H1 (cell line): ENCODE data around the gene NAMPT. TPM values are rescaled to one million over a fixed set of nuclear protein-coding genes. Genes with fewer than 3 reads are reported as not detected.

ENCODE experiments used
- CTCF ChIA-PET: fragments of 300-600 bp; sonication (Branson Sonifier 250); formaldehyde crosslinking; loops from one replicate; lab custom pipeline; 2021; ENCODE audit not compliant: partially characterized antibody; lab: Charles Lee
- POLR2A ChIA-PET: fragments of 300-600 bp; sonication (Branson Sonifier 250); formaldehyde crosslinking; loops from one replicate; lab custom pipeline; 2021; ENCODE audit warnings: inconsistent platforms; ENCODE audit not compliant: partially characterized antibody; lab: Charles Lee
- DNase-seq, 2 experiments: peaks; one replicate each; pipeline versions ENCODE4 v3.0.0 to v3.0.0-alpha.2; 2010 to 2022; ENCODE audit warnings: low spot score in 2 of 2, low read depth in 1 of 2, mixed read lengths in 1 of 2
- FAIRE-seq: peaks from 2 replicates; lab custom pipeline; 2011; peaks lifted over from hg19 to GRCh38; lab: Jason Lieb, UNC
- H2AFZ ChIP-seq: 2 replicates; pipeline ENCODE4 v1.8.1; 2012; ENCODE audit warnings: low read length, inconsistent platforms
- H2AK5ac ChIP-seq: 2 replicates; pipeline ENCODE4 v1.6.1; 2013; ENCODE audit warnings: low read depth, low read length
- H2BK120ac ChIP-seq: replicated peaks from 2 replicates; pipeline ENCODE3; 2013; ENCODE audit warnings: low read depth, low read length, inconsistent platforms
- H2BK12ac ChIP-seq: 2 replicates; pipeline ENCODE4 v1.6.1; 2013; ENCODE audit warnings: low read depth, low read length
- H2BK15ac ChIP-seq: 2 replicates; pipeline ENCODE4 v1.6.1; 2013; ENCODE audit warnings: low read length
- H2BK20ac ChIP-seq: 2 replicates; pipeline ENCODE4 v1.6.1; 2013; ENCODE audit warnings: low read length
- H2BK5ac ChIP-seq: 2 replicates; pipeline ENCODE4 v1.6.1; 2013; ENCODE audit warnings: low read depth, low read length
- H3K14ac ChIP-seq: 2 replicates; pipeline ENCODE4 v1.6.1; 2013; ENCODE audit warnings: inconsistent platforms; ENCODE audit not compliant: insufficient read length
- H3K18ac ChIP-seq: 2 replicates; pipeline ENCODE4 v1.6.1; 2013; ENCODE audit warnings: low read length; ENCODE audit errors: extremely low read depth
- H3K23ac ChIP-seq: 2 replicates; pipeline ENCODE4 v1.6.1; 2013; ENCODE audit warnings: inconsistent platforms; ENCODE audit not compliant: insufficient read length
- H3K23me2 ChIP-seq: 2 replicates; pipeline ENCODE4 v1.6.1; 2013; ENCODE audit warnings: low read depth, low read length
- H3K27ac ChIP-seq: 2 replicates; pipeline ENCODE4 v1.6.1; 2011; ENCODE audit warnings: low read depth, low read length, inconsistent platforms
- H3K27me3 ChIP-seq, 4 experiments: replicated peaks in 1 of 4; 1 replicate in 1 of 4; 2 replicates in 3 of 4; pipeline versions ENCODE4 v1.6.1 to v1.8.1; 2011 to 2013; ENCODE audit warnings: low read length in 3 of 4, mild to moderate bottlenecking in 3 of 4, inconsistent platforms in 2 of 4, mixed read lengths in 2 of 4, moderate library complexity in 1 of 4; ENCODE audit not compliant: control insufficient read depth in 3 of 4, insufficient read depth in 3 of 4; ENCODE audit errors: extremely low read depth in 1 of 4
- H3K36me3 ChIP-seq, 4 experiments: 2 replicates each; pipeline versions ENCODE4 v1.6.1 to v1.8.1; 2011 to 2013; ENCODE audit warnings: mild to moderate bottlenecking in 4 of 4, low read length in 3 of 4, moderate library complexity in 2 of 4, control low read depth in 1 of 4, inconsistent platforms in 1 of 4; ENCODE audit not compliant: insufficient read depth in 4 of 4, control insufficient read depth in 2 of 4
- H3K4ac ChIP-seq: replicated peaks from 2 replicates; pipeline ENCODE3; 2013; ENCODE audit warnings: low read length, low read depth, mixed read lengths, inconsistent platforms; ENCODE audit not compliant: insufficient read length
- H3K4me1 ChIP-seq, 4 experiments: replicated peaks in 1 of 4; 1 replicate in 1 of 4; 2 replicates in 3 of 4; pipeline versions ENCODE4 v1.6.1 to v1.8.1; 2011 to 2013; ENCODE audit warnings: low read length in 3 of 4, inconsistent platforms in 2 of 4, mixed read lengths in 1 of 4; ENCODE audit not compliant: insufficient read depth in 4 of 4, control insufficient read depth in 3 of 4
- H3K4me2 ChIP-seq, 2 experiments: 2 replicates each; pipeline versions ENCODE4 v1.6.1 to v1.8.1; 2011 to 2013; ENCODE audit warnings: low read depth in 2 of 2, low read length in 2 of 2, control low read depth in 1 of 2, inconsistent platforms in 1 of 2, mild to moderate bottlenecking in 1 of 2; ENCODE audit not compliant: insufficient read depth in 1 of 2
- H3K4me3 ChIP-seq, 4 experiments: fragments of 200-600, 300-600 bp in 1 of 4; sonication (generic), shearing (Covaris generic), sonication (Bioruptor Twin) in 1 of 4; 2 replicates each; pipeline versions ENCODE4 v1.5.1 to v1.8.1; 2011 to 2016; ENCODE audit warnings: low read length in 4 of 4, low read depth in 3 of 4, control low read depth in 2 of 4, inconsistent platforms in 2 of 4, mild to moderate bottlenecking in 2 of 4, mixed read lengths in 1 of 4, moderate library complexity in 1 of 4; ENCODE audit not compliant: insufficient read depth in 2 of 4; ENCODE audit errors: extremely low read depth in 1 of 4
- H3K56ac ChIP-seq: replicated peaks from 2 replicates; pipeline ENCODE3; 2013; ENCODE audit warnings: low read depth, mild to moderate bottlenecking, mixed read lengths, low read length, inconsistent platforms; ENCODE audit not compliant: insufficient read length
- H3K79me1 ChIP-seq: 2 replicates; pipeline ENCODE4 v1.6.1; 2013; ENCODE audit warnings: low read depth, low read length, control low read depth
- H3K79me2 ChIP-seq, 2 experiments: 2 replicates each; pipeline versions ENCODE4 v1.6.1 to v1.8.1; 2012 to 2013; ENCODE audit warnings: low read length in 2 of 2, mild to moderate bottlenecking in 2 of 2, inconsistent platforms in 1 of 2; ENCODE audit not compliant: insufficient read depth in 2 of 2, control insufficient read depth in 1 of 2
- H3K9ac ChIP-seq, 4 experiments: replicated peaks in 1 of 4; 1 replicate in 1 of 4; 2 replicates in 3 of 4; pipeline versions ENCODE4 v1.6.1 to v1.8.1; 2011 to 2013; ENCODE audit warnings: low read depth in 3 of 4, low read length in 3 of 4, control low read depth in 2 of 4, mild to moderate bottlenecking in 2 of 4, moderate library complexity in 2 of 4, inconsistent platforms in 1 of 4; ENCODE audit errors: extremely low read depth in 1 of 4
- H3K9me3 ChIP-seq, 2 experiments: 2 replicates each; pipeline versions ENCODE4 v1.6.1 to v1.8.1; 2012 to 2013; ENCODE audit warnings: mild to moderate bottlenecking in 2 of 2, moderate library complexity in 2 of 2, control low read depth in 1 of 2, inconsistent platforms in 1 of 2, low read depth in 1 of 2, low read length in 1 of 2, mixed read lengths in 1 of 2; ENCODE audit not compliant: insufficient read depth in 2 of 2
- H4K20me1 ChIP-seq, 2 experiments: replicated peaks in 1 of 2; 2 replicates each; pipeline versions ENCODE3 to v1.8.1; 2011 to 2013; ENCODE audit warnings: inconsistent platforms in 2 of 2, low read length in 2 of 2, mild to moderate bottlenecking in 1 of 2; ENCODE audit not compliant: insufficient read depth in 2 of 2, control insufficient read depth in 1 of 2
- H4K5ac ChIP-seq: 2 replicates; pipeline ENCODE4 v1.6.1; 2013; ENCODE audit warnings: low read length, low read depth, mixed read lengths, inconsistent platforms; ENCODE audit not compliant: insufficient read length
- H4K8ac ChIP-seq: 2 replicates; pipeline ENCODE4 v1.8.0; 2013; ENCODE audit warnings: mild to moderate bottlenecking, moderate library complexity, low read length, inconsistent platforms; ENCODE audit not compliant: insufficient read depth; ENCODE audit errors: extremely low read depth
- H4K91ac ChIP-seq: replicated peaks from 2 replicates; pipeline ENCODE3; 2013; ENCODE audit warnings: low read length, mixed read lengths, inconsistent platforms; ENCODE audit not compliant: insufficient read length
- ASH2L ChIP-seq: fragments of 200-600, 300-600 bp; sonication (generic); IDR thresholded peaks from one replicate; pipeline ENCODE4 v1.7.1; 2017; ENCODE audit warnings: low read length
- BRCA1 ChIP-seq: IDR thresholded peaks from 2 replicates; pipeline ENCODE4 v1.6.1; 2012; ENCODE audit warnings: low read depth, low read length, improper control_type of control experiment
- CHD2 ChIP-seq: IDR thresholded peaks from 2 replicates; pipeline ENCODE4 v1.6.1; 2012; ENCODE audit warnings: low read length, improper control_type of control experiment
- JUN ChIP-seq: IDR thresholded peaks from 2 replicates; pipeline ENCODE4 v1.6.1; 2011; ENCODE audit warnings: low read depth, mild to moderate bottlenecking, improper control_type of control experiment, low read length
- KDM1A ChIP-seq: fragments of 200-600, 300-600 bp; sonication (generic); IDR thresholded peaks from 2 replicates; pipeline ENCODE4 v1.7.1; 2016; ENCODE audit warnings: mild to moderate bottlenecking, low read length, borderline replicate concordance
- KDM4A ChIP-seq: IDR thresholded peaks from one replicate; pipeline ENCODE4 v1.7.1; 2012; ENCODE audit warnings: low read depth, mild to moderate bottlenecking, moderate library complexity, low read length, inconsistent platforms; ENCODE audit not compliant: severe bottlenecking
- POLR2AphosphoS5 ChIP-seq: IDR thresholded peaks from 2 replicates; pipeline ENCODE4 v1.6.1; 2011; ENCODE audit warnings: low read depth, low read length
- RBBP5 ChIP-seq: IDR thresholded peaks from 2 replicates; pipeline ENCODE4 v1.7.1; 2012; ENCODE audit warnings: low read depth, mild to moderate bottlenecking, inconsistent platforms, low read length, moderate library complexity, borderline replicate concordance
- RXRA ChIP-seq: IDR thresholded peaks from 2 replicates; pipeline ENCODE4 v1.6.1; 2011; ENCODE audit warnings: low read depth, mild to moderate bottlenecking, low read length, moderate library complexity; ENCODE audit not compliant: insufficient read depth
- TBP ChIP-seq: IDR thresholded peaks from 2 replicates; pipeline ENCODE4 v1.6.1; 2011; ENCODE audit warnings: low read depth, low read length, improper control_type of control experiment
- TCF12 ChIP-seq: IDR thresholded peaks from 2 replicates; pipeline ENCODE4 v1.6.1; 2011; ENCODE audit warnings: low read depth, mild to moderate bottlenecking, low read length
- TEAD4 ChIP-seq: IDR thresholded peaks from 2 replicates; pipeline ENCODE4 v1.6.1; 2012; ENCODE audit warnings: low read depth, low read length, inconsistent platforms, mixed read lengths
- WGBS, 2 experiments: shearing (Covaris generic) in 1 of 2; methylation state at CpG; one replicate each; pipeline versions ENCODE4 v1.1.6 to v1.1.7; 2013 to 2015; ENCODE audit warnings: low lambda C conversion rate in 2 of 2, mixed read lengths in 2 of 2, inconsistent platforms in 1 of 2, low coverage in 1 of 2, missing lambda C conversion rate in 1 of 2; ENCODE audit not compliant: insufficient replicate concordance in 2 of 2, insufficient coverage in 1 of 2, insufficient read length in 1 of 2; ENCODE audit errors: extremely low coverage in 1 of 2, missing lambda C conversion rate in 1 of 2; 5-methylcytosine and 5-hydroxymethylcytosine counted together
- polyA plus RNA-seq, 7 experiments: library from polyadenylated mRNA; depleted of rRNA in 3 of 7; stranded (reverse) in 5 of 7; unstranded in 2 of 7; fragments of >200 nt in 5 of 7; fragments of 200-250 nt in 2 of 7; gene quantifications; 1 replicate in 5 of 7; 2 replicates in 1 of 7; 4 replicates in 1 of 7; pipeline versions ENCODE4 v1.2.1 to v1.2.3, GENCODE V29; 2011 to 2013; ENCODE audit warnings: missing spikeins in 2 of 7, mixed read lengths in 2 of 7
- total RNA-seq: library from RNA; stranded (reverse); fragmentation: NEBNext Ultra II Directional; extraction: Animal tissue kit (Norgen Biotek cat#: 25700); gene quantifications from 2 replicates; pipeline ENCODE4 v1.2.1, GENCODE V29; 2021
- TF ChIP-seq, protein P1 (sequence below), 3 experiments: IDR thresholded peaks; 1 replicate in 2 of 3; 2 replicates in 1 of 3; pipeline versions ENCODE4 v1.5.1 to v1.6.1; 2011; ENCODE audit warnings: low read length in 3 of 3, mild to moderate bottlenecking in 3 of 3, inconsistent platforms in 2 of 3, low read depth in 1 of 3, moderate library complexity in 1 of 3; ENCODE audit not compliant: insufficient read depth in 1 of 3; ENCODE audit errors: control extremely low read depth in 1 of 3

NAMPT gene
- total and polyA plus RNA-seq, 2 of the 8 experiments (the other 6 are each of a cell fraction or from before 2014, with no cell fraction given) = 15.4 to 95.9 TPM

DNA sequence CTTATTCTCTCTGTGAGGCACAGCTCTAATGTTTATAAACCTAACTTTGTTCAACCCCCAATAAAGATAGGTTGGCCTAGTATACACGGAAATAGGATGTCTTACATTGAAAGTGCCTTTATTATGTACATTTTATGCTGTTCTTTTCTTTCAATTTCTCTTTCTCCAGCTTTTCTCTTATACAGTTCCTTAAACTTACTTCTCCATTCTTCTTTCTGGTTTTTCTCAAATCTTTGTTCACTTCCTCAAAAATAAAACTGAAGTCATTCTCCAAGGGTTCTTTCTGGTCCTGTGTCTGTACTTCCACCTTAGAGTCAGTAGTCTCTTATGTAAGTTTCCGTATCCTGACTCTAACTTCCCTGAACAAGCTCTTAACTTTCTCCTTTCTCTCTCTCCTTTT is 29.2 kb upstream of the NAMPT start:
- Histone ChIP-seq H3K36me3 (no peaks in the 10 kb centered on the region), H3K14ac (no peak overlapping the region), H3K4ac (no peak overlapping the region), H3K79me2 (no peaks in the 10 kb centered on the region), H2BK15ac (no peak overlapping the region), H2BK120ac (no peak overlapping the region), H3K18ac (no peak overlapping the region), H2BK20ac (no peak overlapping the region), H4K91ac (no peak overlapping the region), H4K20me1 (no peaks in the 10 kb centered on the region), H2BK5ac (no peak overlapping the region), H3K4me2 (no peak overlapping the region), H3K27ac (no peak overlapping the region), H3K9me3 (peaks cover 3 to 7% of the 10 kb centered on the region in 2 experiments; a peak in 2 of 4 replicates), H3K23ac (no peak overlapping the region), H4K5ac (no peak overlapping the region), H4K8ac (no peak overlapping the region), H3K4me1 (no peaks in the 10 kb centered on the region), H3K27me3 (no peaks in the 10 kb centered on the region), H3K9ac (no peak overlapping the region), H3K4me3 (no peak overlapping the region), H2AK5ac (no peak overlapping the region), H2BK12ac (no peak overlapping the region), H3K79me1 (no peaks in the 10 kb centered on the region), H3K56ac (no peak overlapping the region), H2AFZ (no peak overlapping the region), H3K23me2 (no peaks in the 10 kb centered on the region)
- DNase-seq = no peak
- POLR2A ChIA-PET = no interaction called here
- 85% methylated on average over 2 of the region's 2 CpGs; no CpG with 5 or more reads in 1 of the 2 experiments for WGBS, 2 experiments
- CTCF ChIA-PET = interaction anchor here (0.6 kb wide), 2 partner anchors 113 to 269 kb away, joined by 3 read pairs; no protein-coding TSS in a partner anchor
- FAIRE-seq = no peak
- TF ChIP-seq BRCA1 (no peak), KDM4A (no peak), CHD2 (no peak), ASH2L (no peak), POLR2AphosphoS5 (no peak), JUN (no peak), TBP (no peak), RXRA (no peak), RBBP5 (no peak), TCF12 (no peak), TEAD4 (no peak), KDM1A (no peak)
- TF ChIP-seq, protein P1, sequence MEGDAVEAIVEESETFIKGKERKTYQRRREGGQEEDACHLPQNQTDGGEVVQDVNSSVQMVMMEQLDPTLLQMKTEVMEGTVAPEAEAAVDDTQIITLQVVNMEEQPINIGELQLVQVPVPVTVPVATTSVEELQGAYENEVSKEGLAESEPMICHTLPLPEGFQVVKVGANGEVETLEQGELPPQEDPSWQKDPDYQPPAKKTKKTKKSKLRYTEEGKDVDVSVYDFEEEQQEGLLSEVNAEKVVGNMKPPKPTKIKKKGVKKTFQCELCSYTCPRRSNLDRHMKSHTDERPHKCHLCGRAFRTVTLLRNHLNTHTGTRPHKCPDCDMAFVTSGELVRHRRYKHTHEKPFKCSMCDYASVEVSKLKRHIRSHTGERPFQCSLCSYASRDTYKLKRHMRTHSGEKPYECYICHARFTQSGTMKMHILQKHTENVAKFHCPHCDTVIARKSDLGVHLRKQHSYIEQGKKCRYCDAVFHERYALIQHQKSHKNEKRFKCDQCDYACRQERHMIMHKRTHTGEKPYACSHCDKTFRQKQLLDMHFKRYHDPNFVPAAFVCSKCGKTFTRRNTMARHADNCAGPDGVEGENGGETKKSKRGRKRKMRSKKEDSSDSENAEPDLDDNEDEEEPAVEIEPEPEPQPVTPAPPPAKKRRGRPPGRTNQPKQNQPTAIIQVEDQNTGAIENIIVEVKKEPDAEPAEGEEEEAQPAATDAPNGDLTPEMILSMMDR (IDR thresholded peaks at IDR 0.05; ENCODE audit: control extremely low read depth in 1 of 3, insufficient read depth in 1 of 3, low read depth in 1 of 3, low read length in 3 of 3) = no peak
